Measurements from ENCODE around the gene STK11IP. TPM values are rescaled to one million over a fixed set of nuclear protein-coding genes. Genes with fewer than 3 reads are reported as not detected.
A peak's percentile ranks its signal among the peaks of the same experiment; 100 is the strongest.

The STK11IP gene
- total and polyA plus RNA-seq, 2 of the 4 experiments (the other 2 are of a cell fraction) = 14.5 to 19.7 TPM

DNA sequence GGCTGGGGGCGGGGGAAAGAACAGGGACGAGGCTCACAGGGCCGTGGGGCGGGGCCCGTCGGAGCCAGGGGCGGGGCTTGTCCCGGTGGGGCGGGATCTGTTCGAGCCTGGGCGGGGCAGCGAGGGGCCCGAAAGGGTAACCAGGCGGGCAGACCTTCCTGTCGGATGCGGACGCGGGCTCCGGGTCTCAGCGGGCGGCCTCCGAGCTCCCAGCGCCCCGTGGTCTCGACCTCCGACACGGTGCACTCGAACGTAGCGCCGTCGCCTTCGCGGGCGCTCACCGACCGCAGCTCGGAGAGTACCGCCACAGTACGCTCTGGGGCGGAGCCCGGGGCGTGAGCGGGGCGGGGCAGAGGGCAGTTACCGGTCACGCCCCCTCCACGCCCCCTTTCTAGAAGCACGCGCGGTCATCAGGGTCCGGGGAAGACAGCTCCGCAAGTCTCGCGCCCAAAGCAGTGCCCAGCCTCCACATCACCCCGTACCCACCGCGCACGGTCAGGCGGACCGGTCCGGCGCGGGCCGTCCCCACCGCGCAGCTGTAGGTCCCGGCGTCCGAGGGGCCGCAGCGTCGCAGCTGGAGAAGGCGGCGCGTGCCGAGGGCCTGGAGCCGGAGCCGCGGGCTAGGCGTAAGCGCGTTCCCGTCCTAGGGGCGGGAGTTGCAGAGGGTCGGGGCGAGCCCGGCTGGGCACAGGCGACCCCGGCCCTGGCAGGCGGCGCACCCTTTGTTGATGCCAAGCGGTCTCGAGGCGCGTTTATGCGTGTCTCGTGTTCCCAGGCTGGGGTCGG, 45.1 kb upstream of the STK11IP start (continued):
- TF ChIP-seq CEBPB (IDR thresholded peaks at IDR 0.05; ENCODE audit: low read depth, low read length) = no peak

DNA sequence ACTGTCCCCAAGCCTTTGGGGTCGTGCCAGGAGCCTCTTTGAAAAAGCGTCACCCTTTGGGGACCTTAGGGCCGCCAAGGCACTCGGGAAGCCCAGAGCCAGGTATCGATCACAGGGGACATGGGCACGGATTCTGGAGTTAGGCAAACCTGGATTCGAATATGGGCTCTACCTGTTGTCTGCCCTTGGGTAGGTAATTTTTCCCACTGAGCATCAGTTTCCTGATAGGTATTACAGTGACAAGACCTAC, 44.6 kb upstream of the STK11IP start:
- Histone ChIP-seq H4K91ac (ENCODE audit: insufficient read depth, low read depth, low read length) (no peak overlapping the region), H3K4ac (ENCODE audit: low read depth, low read length) (no peak overlapping the region), H2BK15ac (ENCODE audit: low read depth, low read length) (no peak overlapping the region), H2AK9ac (replicated peaks; ENCODE audit: low read depth, low read length, poor library complexity) (no peak overlapping the region), H2AFZ (replicated peaks; ENCODE audit: low read length, poor library complexity) (peak overlapping the region; percentile 98), H2BK5ac (ENCODE audit: low read depth, low read length, poor library complexity, severe bottlenecking) (no peak overlapping the region), H4K8ac (ENCODE audit: low read depth in 2 of 2, low read length in 2 of 2) (no peak overlapping the region), H3K14ac (replicated peaks; ENCODE audit: low read depth, low read length) (no peak overlapping the region), H3K4me3 (ENCODE audit: insufficient read depth, low read depth, low read length) (peak overlapping the region; percentile 79), H3K56ac (ENCODE audit: extremely low read depth, insufficient read depth, low read length) (no peak overlapping the region), H3K23ac (ENCODE audit: low read depth, low read length) (no peak overlapping the region), H3K36me3 (ENCODE audit: control insufficient read depth, insufficient read depth, low read length) (no peaks in the 10 kb centered on the region), H3K27ac (ENCODE audit: insufficient read depth, low read length) (no peak overlapping the region), H3K9me1 (ENCODE audit: insufficient read depth, low read length) (no peaks in the 10 kb centered on the region), H2BK120ac (ENCODE audit: low read depth, low read length) (no peak overlapping the region), H2AK5ac (ENCODE audit: low read depth, low read length) (no peak overlapping the region), H3K9me3 (ENCODE audit: control insufficient read depth, insufficient read depth, low read length) (no peaks in the 10 kb centered on the region), H3K79me1 (ENCODE audit: low read depth in 1 of 2, low read length in 2 of 2) (no peaks in the 10 kb centered on the region), H3K18ac (ENCODE audit: low read depth, low read length) (no peak overlapping the region), H3K4me2 (ENCODE audit: low read depth, low read length) (peak overlapping the region; percentile 90), H3K4me1 (ENCODE audit: control insufficient read depth, insufficient read depth, low read length) (peaks cover 8% of the 10 kb centered on the region; the same call in 1 of the 2 replicates), H3K9ac (ENCODE audit: low read depth, low read length) (no peak overlapping the region), H4K20me1 (ENCODE audit: insufficient read depth, low read length) (no peaks in the 10 kb centered on the region; the same call in 1 of the 2 replicates), H3K27me3 (ENCODE audit: control insufficient read depth, insufficient read depth, low read length) (no peaks in the 10 kb centered on the region), H4K5ac (ENCODE audit: low read depth, low read length) (no peak overlapping the region), H2BK20ac (ENCODE audit: low read depth, low read length) (no peak overlapping the region)
- POLR2A ChIA-PET (ENCODE audit: unreplicated experiment) = no interaction called here
- dilution Hi-C loops (cut with HindIII; ENCODE audit: low sequenced_read_pairs, unreplicated experiment) = no loop called here
- CTCF ChIA-PET = no interaction called here
- in situ Hi-C loops (cut with MboI; ENCODE audit: low sequenced_read_pairs) = no loop called here
- ATAC-seq (ENCODE audit: low read depth) (no peak), DNase-seq (no peak)
- WGBS, 2 experiments (ENCODE audit: extremely low coverage in 2 of 2, insufficient read length in 1 of 2) = 0% methylated on average over 1 of the region's 7 CpGs; no CpG with 5 or more reads in 1 of the 2 experiments
- intact Hi-C loops (cut with micrococcal nuclease) = no loop called here
- no TSS peak for BruUV-seq (replicated peaks)
- no peak for TF ChIP-seq RAD21 (IDR thresholded peaks at IDR 0.05; ENCODE audit: low read length)
- TF ChIP-seq RFX5 (IDR thresholded peaks at IDR 0.05; ENCODE audit: low read depth, low read length) = no peak
- no peak for TF ChIP-seq SMC3 (IDR thresholded peaks at IDR 0.05; ENCODE audit: low read depth, low read length)
- TF ChIP-seq MXI1 (IDR thresholded peaks at IDR 0.05; ENCODE audit: borderline replicate concordance, low read depth, low read length) = no peak
- no peak for TF ChIP-seq BHLHE40 (IDR thresholded peaks at IDR 0.05; ENCODE audit: low read depth, low read length)
- TF ChIP-seq MAZ (IDR thresholded peaks at IDR 0.05; ENCODE audit: borderline replicate concordance, low read depth, low read length) = no peak
- no peak for TF ChIP-seq RCOR1 (IDR thresholded peaks at IDR 0.05; ENCODE audit: insufficient replicate concordance, low read length)
- no peak for TF ChIP-seq NFE2L2 (IDR thresholded peaks at IDR 0.05; ENCODE audit: low read depth, low read length)
- TF ChIP-seq, protein P1, sequence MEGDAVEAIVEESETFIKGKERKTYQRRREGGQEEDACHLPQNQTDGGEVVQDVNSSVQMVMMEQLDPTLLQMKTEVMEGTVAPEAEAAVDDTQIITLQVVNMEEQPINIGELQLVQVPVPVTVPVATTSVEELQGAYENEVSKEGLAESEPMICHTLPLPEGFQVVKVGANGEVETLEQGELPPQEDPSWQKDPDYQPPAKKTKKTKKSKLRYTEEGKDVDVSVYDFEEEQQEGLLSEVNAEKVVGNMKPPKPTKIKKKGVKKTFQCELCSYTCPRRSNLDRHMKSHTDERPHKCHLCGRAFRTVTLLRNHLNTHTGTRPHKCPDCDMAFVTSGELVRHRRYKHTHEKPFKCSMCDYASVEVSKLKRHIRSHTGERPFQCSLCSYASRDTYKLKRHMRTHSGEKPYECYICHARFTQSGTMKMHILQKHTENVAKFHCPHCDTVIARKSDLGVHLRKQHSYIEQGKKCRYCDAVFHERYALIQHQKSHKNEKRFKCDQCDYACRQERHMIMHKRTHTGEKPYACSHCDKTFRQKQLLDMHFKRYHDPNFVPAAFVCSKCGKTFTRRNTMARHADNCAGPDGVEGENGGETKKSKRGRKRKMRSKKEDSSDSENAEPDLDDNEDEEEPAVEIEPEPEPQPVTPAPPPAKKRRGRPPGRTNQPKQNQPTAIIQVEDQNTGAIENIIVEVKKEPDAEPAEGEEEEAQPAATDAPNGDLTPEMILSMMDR (conservative IDR thresholded peaks at IDR 0.05; ENCODE audit: low read depth, low read length) = no peak
- no peak for TF ChIP-seq POLR2A (IDR thresholded peaks at IDR 0.05; ENCODE audit: low read depth, low read length)
- TF ChIP-seq CEBPB (IDR thresholded peaks at IDR 0.05; ENCODE audit: low read depth, low read length) = no peak
- TF ChIP-seq MAFK (IDR thresholded peaks at IDR 0.05; ENCODE audit: low read depth, low read length) = no peak
- no peak for TF ChIP-seq CHD1 (IDR thresholded peaks at IDR 0.05; ENCODE audit: low read depth, low read length)
- TF ChIP-seq, protein P2, sequence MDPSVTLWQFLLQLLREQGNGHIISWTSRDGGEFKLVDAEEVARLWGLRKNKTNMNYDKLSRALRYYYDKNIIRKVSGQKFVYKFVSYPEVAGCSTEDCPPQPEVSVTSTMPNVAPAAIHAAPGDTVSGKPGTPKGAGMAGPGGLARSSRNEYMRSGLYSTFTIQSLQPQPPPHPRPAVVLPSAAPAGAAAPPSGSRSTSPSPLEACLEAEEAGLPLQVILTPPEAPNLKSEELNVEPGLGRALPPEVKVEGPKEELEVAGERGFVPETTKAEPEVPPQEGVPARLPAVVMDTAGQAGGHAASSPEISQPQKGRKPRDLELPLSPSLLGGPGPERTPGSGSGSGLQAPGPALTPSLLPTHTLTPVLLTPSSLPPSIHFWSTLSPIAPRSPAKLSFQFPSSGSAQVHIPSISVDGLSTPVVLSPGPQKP (IDR thresholded peaks at IDR 0.05; ENCODE audit: borderline replicate concordance, low read depth, low read length) = no peak
- no peak for TF ChIP-seq FOS (IDR thresholded peaks at IDR 0.05; ENCODE audit: low read depth, low read length)

All from IMR-90 (cell line).